GM20000 (cell line): ENCODE data around the gene ACBD4.

Experiments
- DNase-seq: peaks from one replicate; pipeline ENCODE4 v3.0.0; 2012; ENCODE audit warnings: low spot score
- CTCF ChIP-seq: IDR thresholded peaks from 2 replicates; pipeline ENCODE4 v1.5.1; 2012; ENCODE audit warnings: mild to moderate bottlenecking, control low read depth; ENCODE audit errors: extremely low read depth, missing control alignments

ACBD4 gene

GRCh38 chr17:45190503-45191255 is 55.2 kb downstream of the ACBD4 start:
- TF ChIP-seq CTCF = no peak
- no peak for DNase-seq
